G401 (cell line): ENCODE data around the gene SLC35E2B. TPM values are rescaled to one million over a fixed set of nuclear protein-coding genes. Genes with fewer than 3 reads are reported as not detected.
"Not testable (repeated sequence)": the region's sequence is repeated elsewhere in the genome, so short reads cannot be mapped to it uniquely, and the experiment has no call there.

ENCODE experiments used
- DNase-seq: peaks from one replicate; pipeline ENCODE4 v3.0.0-alpha.2; 2015; ENCODE audit warnings: low spot score
- in situ Hi-C: cut with HindIII; loops from 2 replicates; pipeline ENCODE4 v1.10.0; 2016; ENCODE audit warnings: low sequenced_read_pairs, mixed read lengths
- total RNA-seq: library from RNA; depleted of rRNA; stranded (reverse); fragments of >200 nt; shearing (Covaris generic); gene quantifications from 2 replicates; pipeline ENCODE4 v1.2.3, GENCODE V29; 2014

Gene SLC35E2B
- total RNA-seq, 1 experiment from 2014 or later: 25.2 TPM

- in situ Hi-C loops: not testable (repeated sequence)
Measured at GRCh38 chr1:1658583-1659549, 33.7 kb downstream of the SLC35E2B start, which contains the start of gene CDK11B. Gene CDK11B, minus strand, starts transcription at chr1:1659004. Its CDS starts 1,519 bp downstream, at chr1:1657485.

GRCh38 chr1:1648265-1648664, 44.3 kb downstream of the SLC35E2B start:
- in situ Hi-C loops, DNase-seq: not testable (repeated sequence)

More at GRCh38 chr1:1658583-1659549, 33.7 kb downstream of the SLC35E2B start, which contains the start of gene CDK11B:
- DNase-seq: peak; percentile 93

- DNase-seq, in situ Hi-C loops: not testable (repeated sequence)
Measured at GRCh38 chr1:1647567-1648241, 44.9 kb downstream of the SLC35E2B start.

- DNase-seq, in situ Hi-C loops: not testable (repeated sequence)
Measured at GRCh38 chr1:1646326-1646725, 46.3 kb downstream of the SLC35E2B start.

GRCh38 chr1:1640711-1641461, 51.7 kb downstream of the SLC35E2B start:
- DNase-seq, in situ Hi-C loops: not testable (repeated sequence)

- in situ Hi-C loops, DNase-seq: not testable (repeated sequence)
Measured at GRCh38 chr1:1640081-1640480, 52.5 kb downstream of the SLC35E2B start.

GRCh38 chr1:1639368-1639767, 53.2 kb downstream of the SLC35E2B start:
- in situ Hi-C loops, DNase-seq: not testable (repeated sequence)

GRCh38 chr1:1638528-1638927, 54.1 kb downstream of the SLC35E2B start:
- in situ Hi-C loops, DNase-seq: not testable (repeated sequence)

- DNase-seq, in situ Hi-C loops: not testable (repeated sequence)
Measured at GRCh38 chr1:1637479-1637875, 55.1 kb downstream of the SLC35E2B start.

GRCh38 chr1:1636621-1637478, 55.7 kb downstream of the SLC35E2B start:
- DNase-seq, in situ Hi-C loops: not testable (repeated sequence)

GRCh38 chr1:1634613-1635012, 58.0 kb downstream of the SLC35E2B start:
- DNase-seq, in situ Hi-C loops: not testable (repeated sequence)

- in situ Hi-C loops, DNase-seq: not testable (repeated sequence)
Measured at GRCh38 chr1:1633409-1633808, 59.2 kb downstream of the SLC35E2B start.

- in situ Hi-C loops: no loop called here
- DNase-seq: no peak
Measured at GRCh38 chr1:1631782-1632420, 60.7 kb downstream of the SLC35E2B start, which contains the start of gene MMP23B. Gene MMP23B, plus strand, starts transcription at chr1:1632173. Its CDS starts 46 bp downstream, at chr1:1632219.

GRCh38 chr1:1630965-1631781, 61.4 kb downstream of the SLC35E2B start:
- in situ Hi-C loops: no loop called here
- no peak for DNase-seq

- in situ Hi-C loops: no loop called here
- DNase-seq: no peak
Measured at GRCh38 chr1:1630191-1630964, 62.2 kb downstream of the SLC35E2B start.
